Right atrium auricular region (tissue), 2 donors: ENCODE data around the gene ZNF3. TPM values are rescaled to one million over a fixed set of nuclear protein-coding genes. Genes with fewer than 3 reads are reported as not detected.

Experiments used
- DNase-seq: peaks from one replicate; pipeline ENCODE4 v3.0.0-alpha.2; 2019; ENCODE audit warnings: low spot score
- H3K27ac ChIP-seq, 2 donors: fragments of 200-600 bp; sonication (generic); 1 replicate in 1 of 2; 2 replicates in 1 of 2; pipeline ENCODE4 v1.5.1; 2016 to 2019
- H3K27me3 ChIP-seq, 2 donors: fragments of 200-600 bp; sonication (generic); one replicate each; pipeline versions ENCODE4 v1.5.1 to v1.6.0; 2017 to 2019
- H3K36me3 ChIP-seq: fragments of 200-600 bp; sonication (generic); one replicate; pipeline ENCODE4 v1.5.1; 2016
- H3K4me1 ChIP-seq, 2 donors: fragments of 200-600 bp; sonication (generic); one replicate each; pipeline versions ENCODE4 v1.5.1 to v1.6.0; 2017 to 2019
- H3K4me3 ChIP-seq, 2 donors: fragments of 200-600 bp; sonication (generic); 1 replicate in 1 of 2; 2 replicates in 1 of 2; pipeline ENCODE4 v1.5.1; 2017 to 2019; ENCODE audit warnings: mild to moderate bottlenecking in 1 of 2, moderate library complexity in 1 of 2
- H3K9me3 ChIP-seq, 2 donors: fragments of 200-600 bp; sonication (generic); one replicate each; pipeline ENCODE4 v1.5.1; 2019
- total RNA-seq, 2 donors: library from RNA; depleted of rRNA; stranded (reverse); fragments of >200 nt; gene quantifications; one replicate each; pipeline ENCODE4 v1.1.0, GENCODE V29; 2016
- TF ChIP-seq, protein P1 (sequence below), 2 donors: fragments of 200-600 bp; sonication (generic); IDR thresholded peaks; one replicate each; pipeline ENCODE4 v1.5.1; 2019; ENCODE audit warnings: antibody characterized with exemption in 2 of 2

Gene ZNF3
- total RNA-seq, 2 donors from 2014 or later: 11.8 to 16.1 TPM

- no peaks in the 10 kb centered on the region for H3K27me3 ChIP-seq
- TF ChIP-seq, protein P1, sequence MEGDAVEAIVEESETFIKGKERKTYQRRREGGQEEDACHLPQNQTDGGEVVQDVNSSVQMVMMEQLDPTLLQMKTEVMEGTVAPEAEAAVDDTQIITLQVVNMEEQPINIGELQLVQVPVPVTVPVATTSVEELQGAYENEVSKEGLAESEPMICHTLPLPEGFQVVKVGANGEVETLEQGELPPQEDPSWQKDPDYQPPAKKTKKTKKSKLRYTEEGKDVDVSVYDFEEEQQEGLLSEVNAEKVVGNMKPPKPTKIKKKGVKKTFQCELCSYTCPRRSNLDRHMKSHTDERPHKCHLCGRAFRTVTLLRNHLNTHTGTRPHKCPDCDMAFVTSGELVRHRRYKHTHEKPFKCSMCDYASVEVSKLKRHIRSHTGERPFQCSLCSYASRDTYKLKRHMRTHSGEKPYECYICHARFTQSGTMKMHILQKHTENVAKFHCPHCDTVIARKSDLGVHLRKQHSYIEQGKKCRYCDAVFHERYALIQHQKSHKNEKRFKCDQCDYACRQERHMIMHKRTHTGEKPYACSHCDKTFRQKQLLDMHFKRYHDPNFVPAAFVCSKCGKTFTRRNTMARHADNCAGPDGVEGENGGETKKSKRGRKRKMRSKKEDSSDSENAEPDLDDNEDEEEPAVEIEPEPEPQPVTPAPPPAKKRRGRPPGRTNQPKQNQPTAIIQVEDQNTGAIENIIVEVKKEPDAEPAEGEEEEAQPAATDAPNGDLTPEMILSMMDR (IDR thresholded peaks at IDR 0.05): no peak
- H3K27ac ChIP-seq: no peak overlapping the region
- H3K4me1 ChIP-seq: peaks cover 0 to 29% of the 10 kb centered on the region in 2 donors
- H3K4me3 ChIP-seq: peak overlapping the region in 1 of 2 donors; percentile 75
- no peaks in the 10 kb centered on the region for H3K9me3 ChIP-seq
- H3K36me3 ChIP-seq: no peaks in the 10 kb centered on the region
- DNase-seq: no peak
Observed at GRCh38 chr7:100120733-100121036, 39.2 kb upstream of the ZNF3 start.

DNA sequence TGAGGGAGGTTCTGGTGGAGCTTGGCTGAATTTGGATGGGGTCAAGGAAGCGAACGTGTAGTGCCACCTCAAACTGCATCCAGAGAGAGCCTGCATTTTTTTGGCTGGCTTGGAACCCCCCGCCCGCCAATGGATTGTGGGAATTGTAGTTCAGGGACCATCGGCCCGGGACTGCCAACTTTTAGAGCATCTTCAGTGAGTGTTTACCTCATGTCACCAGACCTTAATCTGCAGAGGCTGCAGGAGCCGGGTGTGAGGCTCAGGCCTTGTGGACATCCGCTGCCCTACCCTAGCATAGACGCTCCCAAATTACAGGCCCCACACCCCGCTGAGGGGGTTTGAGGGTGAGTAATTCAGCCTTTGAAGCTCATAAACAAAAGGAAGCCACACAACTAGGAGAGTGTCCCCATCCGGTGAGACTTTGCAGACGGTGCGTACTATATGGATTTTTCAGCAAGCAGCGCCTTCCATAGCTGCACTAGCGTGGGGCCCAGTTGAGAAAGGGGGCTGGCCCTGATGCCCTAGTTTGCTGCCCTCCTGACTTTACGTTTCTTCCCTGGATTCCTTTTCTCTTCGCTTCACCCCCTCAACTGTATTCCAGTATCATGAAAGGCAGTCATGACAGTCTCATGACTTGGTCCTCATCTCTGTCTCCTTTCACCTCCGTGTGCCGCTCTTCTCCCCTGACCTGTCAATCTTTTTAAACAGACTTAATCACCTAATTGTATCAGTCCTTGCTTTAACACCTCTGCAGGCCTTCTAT, 38.6 kb upstream of the ZNF3 start:
- Histone ChIP-seq H3K4me3 (peak overlapping the region; percentile 75), H3K27ac (peak overlapping the region; percentile 88), H3K9me3 (no peaks in the 10 kb centered on the region), H3K36me3 (no peaks in the 10 kb centered on the region), H3K27me3 (no peaks in the 10 kb centered on the region), H3K4me1 (peaks cover 0 to 24% of the 10 kb centered on the region in 2 donors)
- TF ChIP-seq, protein P1 (IDR thresholded peaks at IDR 0.05): no peak
- peak; percentile 80 for DNase-seq

- no peaks in the 10 kb centered on the region for H3K27me3 ChIP-seq
Observed at GRCh38 chr7:100119072-100119969, 37.8 kb upstream of the ZNF3 start, which contains the start of the genes CNPY4 and TAF6. TSS of gene CNPY4 (plus strand) at chr7:100119634. CDS start at chr7:100119745, 111 bp downstream. TSS of gene TAF6 (minus strand) at chr7:100119358. CDS start at chr7:100114209, 5,149 bp downstream.

GRCh38 chr7:100118388-100119071, 37.0 kb upstream of the ZNF3 start:
- TF ChIP-seq, protein P1 (IDR thresholded peaks at IDR 0.05): no peak
- no peaks in the 10 kb centered on the region for H3K27me3 ChIP-seq
- no peaks in the 10 kb centered on the region for H3K9me3 ChIP-seq
- peak overlapping the region; percentile 88 for H3K27ac ChIP-seq
- DNase-seq: no peak
- H3K4me3 ChIP-seq: peak overlapping the region; percentile 75
- H3K4me1 ChIP-seq: peaks cover 0 to 19% of the 10 kb centered on the region in 2 donors
- H3K36me3 ChIP-seq: no peaks in the 10 kb centered on the region

More at GRCh38 chr7:100119072-100119969, 37.8 kb upstream of the ZNF3 start, which contains the start of the genes CNPY4 and TAF6:
- Histone ChIP-seq H3K4me1 (peaks cover 0 to 19% of the 10 kb centered on the region in 2 donors), H3K9me3 (no peaks in the 10 kb centered on the region), H3K36me3 (no peaks in the 10 kb centered on the region), H3K4me3 (peak within 1 kb of the TSS; percentile 75), H3K27ac (peak within 1 kb of the TSS; percentile 88)
- TF ChIP-seq, protein P1 (IDR thresholded peaks at IDR 0.05): no peak
- peak; percentile 95 for DNase-seq

- TF ChIP-seq, protein P1 (IDR thresholded peaks at IDR 0.05): no peak
- H3K27me3 ChIP-seq: no peaks in the 10 kb centered on the region
- DNase-seq: no peak
- H3K36me3 ChIP-seq: peaks cover 27% of the 10 kb centered on the region
- H3K4me1 ChIP-seq: peaks cover 0 to 11% of the 10 kb centered on the region in 2 donors
- H3K9me3 ChIP-seq: no peaks in the 10 kb centered on the region
- no peak overlapping the region for H3K27ac ChIP-seq
- no peak overlapping the region for H3K4me3 ChIP-seq
Observed at GRCh38 chr7:100115026-100115425, 33.5 kb upstream of the ZNF3 start.
